K562 (cell line): ENCODE measurements around the gene GADD45B.

Experiments used
- CAMTA2 ChIP-seq: fragments of 250-450 bp; sonication (Bioruptor Pico); conservative IDR thresholded peaks from 2 replicates; pipeline ENCODE4 v1.5.1; 2022
- CTCF ChIP-seq, 3 experiments: IDR thresholded peaks in 2 of 3; conservative IDR thresholded peaks in 1 of 3; 2 replicates each; pipeline ENCODE4 v1.5.1; 2011 to 2012; ENCODE audit warnings: low read length in 3 of 3, mild to moderate bottlenecking in 3 of 3, control low read depth in 2 of 3, improper control_type of control experiment in 1 of 3, inconsistent platforms in 1 of 3, low read depth in 1 of 3, mixed read lengths in 1 of 3, moderate library complexity in 1 of 3; ENCODE audit not compliant: insufficient read depth in 2 of 3
- FOXM1 ChIP-seq, 2 experiments: fragments of 450-650 bp in 1 of 2; sonication (generic) in 1 of 2; formaldehyde crosslinking in 1 of 2; IDR thresholded peaks; 2 replicates each; pipeline versions ENCODE4 v1.6.1 to v1.9.0; 2017 to 2022; ENCODE audit warnings: low read depth in 2 of 2, mild to moderate bottlenecking in 2 of 2, missing genetic modification reagents in 1 of 2, moderate library complexity in 1 of 2
- MAFK ChIP-seq: IDR thresholded peaks from 2 replicates; pipeline ENCODE4 v1.6.1; 2011; ENCODE audit warnings: low read length, improper control_type of control experiment
- MAZ ChIP-seq, 2 experiments: fragments of 450-650 bp in 1 of 2; sonication (generic) in 1 of 2; formaldehyde crosslinking; IDR thresholded peaks in 1 of 2; conservative IDR thresholded peaks in 1 of 2; 2 replicates each; pipeline versions ENCODE4 v1.4.0 to v1.5.0; 2020; ENCODE audit warnings: mild to moderate bottlenecking in 1 of 2, missing genetic modification reagents in 1 of 2
- NR3C1 ChIP-seq: sonication (generic); formaldehyde crosslinking; IDR thresholded peaks from 2 replicates; pipeline ENCODE4 v1.8.1; 2022; ENCODE audit warnings: missing genetic modification reagents

DNA sequence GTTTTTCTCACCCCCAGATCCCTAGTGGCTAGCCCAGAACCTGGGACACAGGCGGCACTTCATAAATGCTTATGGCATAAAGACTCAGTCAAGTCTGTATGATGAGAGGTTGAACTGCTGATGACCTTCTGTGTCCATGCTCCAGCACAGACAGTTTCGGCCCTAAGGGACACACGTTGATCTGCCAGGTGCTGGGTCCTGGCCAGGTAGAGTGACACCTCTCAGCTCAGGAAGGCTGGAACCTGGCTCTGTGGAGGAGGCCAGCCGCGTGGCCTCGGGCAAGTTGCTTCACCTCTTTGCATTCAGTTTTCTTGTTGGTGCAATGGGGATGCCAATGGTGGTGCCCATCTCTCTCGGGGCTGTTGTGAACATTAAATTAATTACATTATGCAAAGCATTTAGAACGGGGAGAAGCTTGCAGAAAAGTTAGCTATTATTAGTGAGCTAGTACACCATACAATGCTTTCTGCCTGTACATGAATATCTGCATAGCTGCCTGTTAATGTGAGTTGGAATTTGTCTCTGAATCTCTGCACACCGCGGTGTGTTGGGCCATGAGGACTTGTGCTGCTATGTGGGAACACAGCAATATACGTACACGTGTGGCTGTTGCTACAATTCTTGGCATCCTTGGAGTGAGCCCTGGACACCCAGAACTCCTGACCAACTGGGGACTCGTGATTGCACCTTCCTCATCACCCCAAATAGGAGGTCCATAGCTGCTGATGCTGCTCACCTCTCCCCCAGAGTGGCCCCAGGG lies 8.4 kb downstream of the GADD45B start:
- TF ChIP-seq CAMTA2 (CRISPR knock-in tag), result no peak
- TF ChIP-seq FOXM1 (IDR thresholded peaks at IDR 0.05; ENCODE audit: low read depth), result no peak
- TF ChIP-seq FOXM1 (CRISPR knock-in tag; IDR thresholded peaks at IDR 0.05; ENCODE audit: low read depth), result no peak
- no peak for TF ChIP-seq CTCF (IDR thresholded peaks at IDR 0.05 in 2 of 3, conservative IDR thresholded peaks at IDR 0.05 in 1 of 3; ENCODE audit: insufficient read depth in 2 of 3, low read depth in 1 of 3, low read length in 3 of 3)
- TF ChIP-seq MAFK, result no peak
- TF ChIP-seq MAZ (CRISPR knock-in tag; conservative IDR thresholded peaks at IDR 0.05 in 1 of 2, IDR thresholded peaks at IDR 0.05 in 1 of 2), result no peak
- TF ChIP-seq NR3C1 (CRISPR knock-in tag), result no peak
